Parathyroid adenoma (tissue), 2 donors: Measurements from ENCODE around the gene MAP3K6.

Experiments used
- H2AFZ ChIP-seq: fragments of 300-600 bp; sonication (generic); one replicate; pipeline ENCODE4 v1.7.0; 2017; ENCODE audit warnings: antibody characterized with exemption, mild to moderate bottlenecking
- H3K27ac ChIP-seq: fragments of 300-600 bp; sonication (generic); one replicate; pipeline ENCODE4 v1.7.0; 2017
- H3K27me3 ChIP-seq: fragments of 300-600 bp; sonication (generic); one replicate; pipeline ENCODE4 v1.7.0; 2017; ENCODE audit warnings: low read length; ENCODE audit not compliant: control insufficient read depth, insufficient read depth
- H3K36me3 ChIP-seq: fragments of 300-600 bp; sonication (generic); one replicate; pipeline ENCODE4 v1.7.0; 2017; ENCODE audit warnings: low read length; ENCODE audit not compliant: control insufficient read depth, insufficient read depth
- H3K4me1 ChIP-seq: fragments of 300-600 bp; sonication (generic); one replicate; pipeline ENCODE4 v1.7.0; 2017; ENCODE audit warnings: control low read depth
- H3K4me2 ChIP-seq: fragments of 300-600 bp; sonication (generic); one replicate; pipeline ENCODE4 v1.7.0; 2017; ENCODE audit warnings: low read length
- H3K4me3 ChIP-seq: fragments of 300-600 bp; sonication (generic); one replicate; pipeline ENCODE4 v1.7.0; 2017; ENCODE audit warnings: low read depth, low read length
- H3K79me2 ChIP-seq: fragments of 300-600 bp; sonication (generic); one replicate; pipeline ENCODE4 v1.7.0; 2017; ENCODE audit warnings: control low read depth
- H3K9ac ChIP-seq: fragments of 300-600 bp; sonication (generic); one replicate; pipeline ENCODE4 v1.7.0; 2017; ENCODE audit warnings: mild to moderate bottlenecking
- H3K9me3 ChIP-seq: fragments of 300-600 bp; sonication (generic); one replicate; pipeline ENCODE4 v1.7.0; 2017; ENCODE audit warnings: low read length; ENCODE audit not compliant: control insufficient read depth
- TF ChIP-seq, protein P1 (sequence below): fragments of 300-600 bp; sonication (generic); IDR thresholded peaks from one replicate; pipeline ENCODE4 v1.7.0; 2017; ENCODE audit warnings: antibody characterized with exemption, mild to moderate bottlenecking
- donor health status: primary hyperparathyroidism.

MAP3K6 gene

GRCh38 chr1:27314169-27314568, 52.6 kb downstream of the MAP3K6 start:
- Histone ChIP-seq H3K36me3 (no peaks in the 10 kb centered on the region), H3K9ac (no peak overlapping the region), H3K79me2 (no peaks in the 10 kb centered on the region), H3K4me1 (no peaks in the 10 kb centered on the region), H3K4me3 (no peak overlapping the region), H3K9me3 (no peaks in the 10 kb centered on the region), H3K27me3 (no peaks in the 10 kb centered on the region), H3K4me2 (no peak overlapping the region), H2AFZ (no peak overlapping the region), H3K27ac (no peak overlapping the region)
- TF ChIP-seq, protein P1, sequence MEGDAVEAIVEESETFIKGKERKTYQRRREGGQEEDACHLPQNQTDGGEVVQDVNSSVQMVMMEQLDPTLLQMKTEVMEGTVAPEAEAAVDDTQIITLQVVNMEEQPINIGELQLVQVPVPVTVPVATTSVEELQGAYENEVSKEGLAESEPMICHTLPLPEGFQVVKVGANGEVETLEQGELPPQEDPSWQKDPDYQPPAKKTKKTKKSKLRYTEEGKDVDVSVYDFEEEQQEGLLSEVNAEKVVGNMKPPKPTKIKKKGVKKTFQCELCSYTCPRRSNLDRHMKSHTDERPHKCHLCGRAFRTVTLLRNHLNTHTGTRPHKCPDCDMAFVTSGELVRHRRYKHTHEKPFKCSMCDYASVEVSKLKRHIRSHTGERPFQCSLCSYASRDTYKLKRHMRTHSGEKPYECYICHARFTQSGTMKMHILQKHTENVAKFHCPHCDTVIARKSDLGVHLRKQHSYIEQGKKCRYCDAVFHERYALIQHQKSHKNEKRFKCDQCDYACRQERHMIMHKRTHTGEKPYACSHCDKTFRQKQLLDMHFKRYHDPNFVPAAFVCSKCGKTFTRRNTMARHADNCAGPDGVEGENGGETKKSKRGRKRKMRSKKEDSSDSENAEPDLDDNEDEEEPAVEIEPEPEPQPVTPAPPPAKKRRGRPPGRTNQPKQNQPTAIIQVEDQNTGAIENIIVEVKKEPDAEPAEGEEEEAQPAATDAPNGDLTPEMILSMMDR: no peak

GRCh38 chr1:27307874-27308598, 58.7 kb downstream of the MAP3K6 start:
- TF ChIP-seq, protein P1: no peak
- Histone ChIP-seq H3K4me2 (no peak overlapping the region), H3K36me3 (no peaks in the 10 kb centered on the region), H3K27ac (no peak overlapping the region), H3K4me3 (no peak overlapping the region), H3K9me3 (no peaks in the 10 kb centered on the region), H3K9ac (no peak overlapping the region), H3K4me1 (no peaks in the 10 kb centered on the region), H2AFZ (no peak overlapping the region), H3K27me3 (no peaks in the 10 kb centered on the region), H3K79me2 (no peaks in the 10 kb centered on the region)

DNA sequence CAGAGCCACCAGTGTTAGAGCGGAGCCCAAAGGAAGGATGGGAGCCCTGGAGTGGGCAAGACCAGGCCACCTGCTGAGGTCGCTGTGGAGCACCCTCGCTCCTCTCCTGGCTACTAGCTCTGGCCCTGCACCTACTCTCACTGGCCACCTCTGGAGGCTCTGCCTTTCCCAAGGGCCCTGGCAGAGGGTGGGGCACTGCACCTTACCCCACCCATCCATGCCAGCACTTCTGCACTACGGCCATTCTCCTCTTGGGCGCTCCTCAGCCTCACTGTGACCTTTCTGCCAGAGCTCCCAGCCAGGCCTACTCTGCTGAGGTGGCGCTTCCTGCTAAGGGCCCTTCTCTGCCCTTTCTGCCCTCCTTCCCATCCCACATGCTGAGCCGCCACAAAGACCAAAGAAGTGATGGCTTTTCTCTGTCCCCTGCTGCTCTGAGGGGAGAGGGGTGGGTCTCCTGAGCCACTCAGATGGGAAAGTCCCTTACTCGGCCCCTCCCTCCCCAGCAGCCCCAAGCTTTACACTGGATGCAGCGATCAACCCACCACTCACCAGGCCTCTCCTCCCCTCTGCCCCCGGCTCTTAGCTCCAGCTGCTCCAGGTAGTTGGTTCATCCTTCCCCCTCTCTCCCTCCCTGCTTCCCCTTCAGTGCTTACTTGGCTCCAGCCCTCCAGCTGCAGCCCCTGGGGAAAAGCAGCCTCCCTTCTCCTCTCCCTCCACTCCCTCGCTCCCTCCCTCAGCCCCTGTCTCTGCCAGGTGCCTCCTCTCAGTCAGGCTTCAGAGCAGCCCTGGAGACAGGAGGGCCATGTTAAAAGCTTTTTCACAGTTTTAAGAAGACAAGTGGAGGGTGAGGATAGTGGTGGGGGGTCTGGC, 59.6 kb downstream of the MAP3K6 start:
- no peak overlapping the region for H3K4me2 ChIP-seq
- no peaks in the 10 kb centered on the region for H3K9me3 ChIP-seq
- no peaks in the 10 kb centered on the region for H3K4me1 ChIP-seq
- H3K79me2 ChIP-seq: no peaks in the 10 kb centered on the region
- no peak overlapping the region for H2AFZ ChIP-seq
- no peak overlapping the region for H3K4me3 ChIP-seq
- no peaks in the 10 kb centered on the region for H3K36me3 ChIP-seq
- TF ChIP-seq, protein P1: no peak
- H3K27ac ChIP-seq: no peak overlapping the region
- H3K27me3 ChIP-seq: no peaks in the 10 kb centered on the region
- H3K9ac ChIP-seq: no peak overlapping the region

DNA sequence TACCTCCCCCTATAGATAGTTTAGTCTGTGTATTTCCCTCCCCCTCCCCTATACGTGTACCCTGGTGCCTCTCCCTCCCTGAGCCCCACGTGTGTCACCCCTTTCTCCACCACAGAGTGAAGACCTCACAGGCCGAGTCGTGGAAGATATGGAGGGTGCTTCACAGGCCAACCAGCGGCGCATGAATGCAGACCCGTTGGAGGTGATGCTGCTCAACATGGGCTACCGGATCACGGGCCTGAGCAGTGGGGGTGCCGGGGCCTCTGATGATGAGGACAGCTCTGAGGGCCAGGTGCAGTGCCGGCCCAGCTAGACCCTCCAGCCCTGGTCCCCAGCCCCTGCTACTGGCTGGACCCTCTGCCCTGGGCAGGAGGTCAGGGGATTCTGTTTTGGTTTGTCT, 60.7 kb downstream of the MAP3K6 start:
- H3K79me2 ChIP-seq: no peaks in the 10 kb centered on the region
- no peak overlapping the region for H2AFZ ChIP-seq
- TF ChIP-seq, protein P1: no peak
- no peaks in the 10 kb centered on the region for H3K9me3 ChIP-seq
- H3K4me2 ChIP-seq: no peak overlapping the region
- H3K27ac ChIP-seq: no peak overlapping the region
- H3K27me3 ChIP-seq: no peaks in the 10 kb centered on the region
- H3K36me3 ChIP-seq: no peaks in the 10 kb centered on the region
- H3K4me1 ChIP-seq: peaks cover 2% of the 10 kb centered on the region
- H3K4me3 ChIP-seq: no peak overlapping the region
- H3K9ac ChIP-seq: no peak overlapping the region
